ENCODE measurements around the gene MLPH.

Gene MLPH

DNA sequence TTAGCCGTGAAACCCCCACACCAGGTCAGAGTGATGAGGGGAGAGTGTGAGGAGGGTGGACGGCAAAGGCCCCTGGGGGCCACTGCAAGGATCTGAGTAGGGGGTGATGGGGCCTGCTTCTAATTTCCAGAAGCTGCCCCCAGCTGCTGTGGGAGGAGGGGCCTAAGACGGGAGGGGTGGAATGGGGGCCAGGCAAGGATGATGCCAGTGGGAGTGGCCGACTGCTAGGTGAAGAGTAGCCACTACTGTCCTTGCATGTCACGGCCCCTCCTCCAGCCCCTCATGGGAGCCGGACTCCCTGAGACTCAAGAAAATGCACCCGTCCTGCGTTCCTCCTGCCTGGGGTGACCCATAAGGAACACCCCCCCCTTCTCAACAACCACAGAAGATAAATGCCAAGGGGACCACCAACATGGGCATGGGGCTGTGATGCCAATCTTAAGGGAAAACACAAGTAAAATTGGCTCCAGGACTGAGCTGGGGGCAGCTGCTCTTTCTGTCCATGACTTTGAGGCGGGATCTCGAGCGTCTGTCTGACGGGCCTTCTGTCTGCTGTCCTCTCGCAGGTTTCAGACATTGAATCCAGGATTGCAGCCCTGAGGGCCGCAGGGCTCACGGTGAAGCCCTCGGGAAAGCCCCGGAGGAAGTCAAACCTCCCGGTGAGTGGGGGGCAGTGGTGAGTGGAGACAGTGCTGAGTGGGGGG lies 55.1 kb downstream of the MLPH start:
- H3K27me3 ChIP-seq (ENCODE audit: insufficient read depth, poor library complexity, severe bottlenecking), result peaks cover 4% of the 10 kb centered on the region
- no peak for DNase-seq (ENCODE audit: low read depth in 1 of 2, low spot score in 1 of 2)
- H3K27ac ChIP-seq (replicated peaks), result no peak overlapping the region
- no peak overlapping the region for H3K4me3 ChIP-seq (replicated peaks; ENCODE audit: insufficient read depth, low read length)
- TF ChIP-seq, protein P1, sequence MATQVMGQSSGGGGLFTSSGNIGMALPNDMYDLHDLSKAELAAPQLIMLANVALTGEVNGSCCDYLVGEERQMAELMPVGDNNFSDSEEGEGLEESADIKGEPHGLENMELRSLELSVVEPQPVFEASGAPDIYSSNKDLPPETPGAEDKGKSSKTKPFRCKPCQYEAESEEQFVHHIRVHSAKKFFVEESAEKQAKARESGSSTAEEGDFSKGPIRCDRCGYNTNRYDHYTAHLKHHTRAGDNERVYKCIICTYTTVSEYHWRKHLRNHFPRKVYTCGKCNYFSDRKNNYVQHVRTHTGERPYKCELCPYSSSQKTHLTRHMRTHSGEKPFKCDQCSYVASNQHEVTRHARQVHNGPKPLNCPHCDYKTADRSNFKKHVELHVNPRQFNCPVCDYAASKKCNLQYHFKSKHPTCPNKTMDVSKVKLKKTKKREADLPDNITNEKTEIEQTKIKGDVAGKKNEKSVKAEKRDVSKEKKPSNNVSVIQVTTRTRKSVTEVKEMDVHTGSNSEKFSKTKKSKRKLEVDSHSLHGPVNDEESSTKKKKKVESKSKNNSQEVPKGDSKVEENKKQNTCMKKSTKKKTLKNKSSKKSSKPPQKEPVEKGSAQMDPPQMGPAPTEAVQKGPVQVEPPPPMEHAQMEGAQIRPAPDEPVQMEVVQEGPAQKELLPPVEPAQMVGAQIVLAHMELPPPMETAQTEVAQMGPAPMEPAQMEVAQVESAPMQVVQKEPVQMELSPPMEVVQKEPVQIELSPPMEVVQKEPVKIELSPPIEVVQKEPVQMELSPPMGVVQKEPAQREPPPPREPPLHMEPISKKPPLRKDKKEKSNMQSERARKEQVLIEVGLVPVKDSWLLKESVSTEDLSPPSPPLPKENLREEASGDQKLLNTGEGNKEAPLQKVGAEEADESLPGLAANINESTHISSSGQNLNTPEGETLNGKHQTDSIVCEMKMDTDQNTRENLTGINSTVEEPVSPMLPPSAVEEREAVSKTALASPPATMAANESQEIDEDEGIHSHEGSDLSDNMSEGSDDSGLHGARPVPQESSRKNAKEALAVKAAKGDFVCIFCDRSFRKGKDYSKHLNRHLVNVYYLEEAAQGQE (IDR thresholded peaks at IDR 0.05; ENCODE audit: insufficient replicate concordance, low read depth), result no peak
- TF ChIP-seq GABPA (IDR thresholded peaks at IDR 0.05; ENCODE audit: low read depth) (no peak), SPI1 (IDR thresholded peaks at IDR 0.05; ENCODE audit: borderline replicate concordance, low read depth) (no peak), CTCF (IDR thresholded peaks at IDR 0.05; ENCODE audit: insufficient read depth, low read length) (no peak), POLR2AphosphoS5 (IDR thresholded peaks at IDR 0.05; ENCODE audit: low read depth) (no peak)

DNA sequence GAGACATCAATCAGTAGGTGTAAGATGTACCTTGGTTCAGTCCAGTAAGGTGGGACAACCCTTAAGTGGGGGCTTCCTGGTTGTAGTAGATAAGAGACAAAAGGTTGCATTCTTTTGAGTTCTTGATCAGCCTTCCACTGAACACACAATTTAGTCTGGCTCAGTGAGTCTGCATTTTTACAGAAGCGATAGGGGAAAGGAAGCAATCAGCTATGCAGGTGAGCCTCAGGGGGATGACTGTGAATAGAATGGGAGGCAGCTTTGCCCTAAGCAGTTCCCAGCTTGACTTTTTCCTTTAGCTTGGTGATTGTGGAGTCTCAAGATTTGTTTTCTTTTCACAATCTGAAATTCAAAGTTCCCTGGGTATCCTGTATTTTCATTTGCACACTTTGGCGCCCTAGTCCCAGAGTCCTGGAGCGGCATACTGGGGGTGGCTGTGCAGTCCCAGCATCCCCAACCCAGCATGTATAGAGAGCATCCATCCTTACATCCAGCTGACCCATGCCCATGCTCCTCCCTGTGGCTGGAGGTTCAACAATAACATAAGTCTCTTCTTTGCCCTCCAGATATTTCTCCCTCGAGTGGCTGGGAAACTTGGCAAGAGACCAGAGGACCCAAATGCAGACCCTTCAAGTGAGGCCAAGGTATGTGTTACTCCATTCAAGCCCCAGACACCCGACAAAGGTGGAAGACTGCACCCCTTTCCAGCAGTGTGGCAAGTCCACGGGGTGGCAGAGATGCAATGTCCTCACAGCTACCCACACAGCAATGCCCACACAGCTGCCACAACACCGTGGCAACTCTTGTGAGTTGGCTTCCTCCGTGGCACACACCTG lies 59.2 kb downstream of the MLPH start:
- Histone ChIP-seq H3K27me3 (ENCODE audit: insufficient read depth, poor library complexity, severe bottlenecking) (peaks cover 4% of the 10 kb centered on the region), H3K4me3 (replicated peaks; ENCODE audit: insufficient read depth, low read length) (no peak overlapping the region), H3K27ac (replicated peaks) (no peak overlapping the region)
- TF ChIP-seq POLR2AphosphoS5 (IDR thresholded peaks at IDR 0.05; ENCODE audit: low read depth) (no peak), CTCF (IDR thresholded peaks at IDR 0.05; ENCODE audit: insufficient read depth, low read length) (no peak), SPI1 (IDR thresholded peaks at IDR 0.05; ENCODE audit: borderline replicate concordance, low read depth) (no peak), GABPA (IDR thresholded peaks at IDR 0.05; ENCODE audit: low read depth) (no peak)
- TF ChIP-seq, protein P1 (IDR thresholded peaks at IDR 0.05; ENCODE audit: insufficient replicate concordance, low read depth), result no peak
- DNase-seq (ENCODE audit: low read depth in 1 of 2, low spot score in 1 of 2), result no peak

- no peak for TF ChIP-seq GABPA (IDR thresholded peaks at IDR 0.05; ENCODE audit: low read depth)
- TF ChIP-seq CTCF (IDR thresholded peaks at IDR 0.05; ENCODE audit: insufficient read depth, low read length), result no peak
- no peak for TF ChIP-seq POLR2AphosphoS5 (IDR thresholded peaks at IDR 0.05; ENCODE audit: low read depth)
- TF ChIP-seq, protein P1 (IDR thresholded peaks at IDR 0.05; ENCODE audit: insufficient replicate concordance, low read depth), result no peak
- TF ChIP-seq SPI1 (IDR thresholded peaks at IDR 0.05; ENCODE audit: borderline replicate concordance, low read depth), result no peak
- H3K4me3 ChIP-seq (replicated peaks; ENCODE audit: insufficient read depth, low read length), result no peak overlapping the region
Measured at GRCh38 chr2:237546876-237547395, 59.9 kb downstream of the MLPH start.

More at GRCh38 chr2:237546876-237547395, 59.9 kb downstream of the MLPH start:
- Histone ChIP-seq H3K27ac (replicated peaks) (no peak overlapping the region), H3K27me3 (ENCODE audit: insufficient read depth, poor library complexity, severe bottlenecking) (peaks cover 4% of the 10 kb centered on the region)
- DNase-seq (ENCODE audit: low read depth in 1 of 2, low spot score in 1 of 2), result no peak

Data from HL-60 (cell line).